CMK (cell line): Measurements from ENCODE around the gene CTIF.

Source experiments
- DNase-seq: peaks from one replicate; pipeline ENCODE4 v3.0.0-alpha.2; 2010; ENCODE audit warnings: low read depth

CTIF gene

DNA sequence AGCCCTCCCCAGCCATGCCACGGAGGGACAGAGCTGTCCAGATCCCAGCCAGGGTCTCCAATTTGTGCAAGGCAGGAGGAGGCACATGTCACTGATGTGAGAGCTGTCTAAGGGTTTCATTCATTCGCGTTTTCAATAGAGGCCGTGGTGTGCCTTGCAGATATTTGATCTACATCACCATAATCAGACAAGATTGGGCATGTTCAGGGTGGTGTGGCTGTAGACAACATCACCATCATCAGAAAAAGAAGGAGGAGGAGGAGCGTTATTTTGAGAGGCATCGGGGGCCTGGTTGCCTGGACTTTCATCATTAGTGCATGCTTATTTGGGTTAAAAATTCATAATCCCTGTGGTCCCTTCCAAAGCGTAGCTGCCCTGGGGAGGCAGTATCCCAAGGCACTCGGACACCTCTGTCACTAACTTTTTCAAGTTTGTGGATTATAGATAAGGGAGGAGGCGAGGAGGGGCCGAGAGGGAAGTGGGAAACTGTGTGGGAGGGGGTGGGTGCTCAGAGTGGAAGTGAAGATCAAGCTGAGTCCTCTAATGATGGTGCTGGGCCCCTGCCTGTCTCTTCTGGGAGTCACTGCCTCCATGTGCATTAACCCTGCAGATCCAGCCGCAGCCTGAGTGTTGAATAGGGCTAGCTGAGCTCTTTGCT, 194.1 kb downstream of the CTIF start:
- no peak for DNase-seq

DNA sequence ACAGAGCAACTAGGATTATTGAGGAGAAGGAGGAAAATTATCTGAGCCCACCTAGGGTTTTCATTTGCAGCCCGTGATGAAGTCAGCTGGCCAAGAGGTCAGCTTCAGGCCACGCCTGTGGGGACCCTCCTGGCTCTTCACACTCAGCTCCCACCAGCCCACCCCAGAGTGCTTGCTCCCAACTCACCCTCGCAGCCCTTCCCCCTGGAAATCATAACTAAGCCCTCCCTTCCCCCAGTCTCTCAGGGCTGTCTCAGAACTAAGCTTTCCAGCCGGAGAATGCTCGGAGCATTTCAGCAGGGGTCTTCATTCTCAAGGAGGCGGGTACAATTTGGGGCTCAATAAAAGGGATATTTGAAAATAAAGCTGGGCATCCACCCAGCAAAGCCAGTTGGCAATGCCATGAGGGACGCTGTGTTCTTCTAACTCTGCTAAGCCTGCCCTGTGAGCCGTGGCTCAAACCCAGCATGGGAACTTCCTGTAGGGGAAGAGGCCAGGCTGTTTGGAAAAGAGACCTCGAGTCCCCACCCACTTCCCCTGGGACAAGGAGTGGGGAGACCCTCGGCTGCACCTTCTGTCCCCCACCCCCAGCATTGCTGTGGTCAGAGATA, 194.9 kb downstream of the CTIF start:
- DNase-seq, result no peak

DNA sequence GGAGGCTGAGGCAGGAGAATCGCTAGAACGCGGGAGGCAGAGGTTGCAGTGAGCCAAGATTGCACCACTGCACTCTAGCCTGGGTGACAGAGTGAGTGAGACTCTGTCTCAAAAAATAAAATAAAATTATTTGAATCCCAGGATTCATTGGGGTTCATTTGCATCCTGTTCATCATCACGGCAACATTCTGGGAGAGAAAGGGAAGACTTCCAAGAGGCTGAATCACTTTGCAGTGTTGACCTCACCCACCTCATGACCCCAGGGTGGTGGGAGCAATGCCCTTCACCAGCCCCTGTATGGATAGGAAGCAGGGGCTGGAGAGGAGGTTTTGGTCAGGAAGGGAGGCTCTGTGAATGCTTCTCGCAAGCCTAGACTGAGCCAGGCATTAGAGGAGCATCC, 195.6 kb downstream of the CTIF start:
- no peak for DNase-seq

DNA sequence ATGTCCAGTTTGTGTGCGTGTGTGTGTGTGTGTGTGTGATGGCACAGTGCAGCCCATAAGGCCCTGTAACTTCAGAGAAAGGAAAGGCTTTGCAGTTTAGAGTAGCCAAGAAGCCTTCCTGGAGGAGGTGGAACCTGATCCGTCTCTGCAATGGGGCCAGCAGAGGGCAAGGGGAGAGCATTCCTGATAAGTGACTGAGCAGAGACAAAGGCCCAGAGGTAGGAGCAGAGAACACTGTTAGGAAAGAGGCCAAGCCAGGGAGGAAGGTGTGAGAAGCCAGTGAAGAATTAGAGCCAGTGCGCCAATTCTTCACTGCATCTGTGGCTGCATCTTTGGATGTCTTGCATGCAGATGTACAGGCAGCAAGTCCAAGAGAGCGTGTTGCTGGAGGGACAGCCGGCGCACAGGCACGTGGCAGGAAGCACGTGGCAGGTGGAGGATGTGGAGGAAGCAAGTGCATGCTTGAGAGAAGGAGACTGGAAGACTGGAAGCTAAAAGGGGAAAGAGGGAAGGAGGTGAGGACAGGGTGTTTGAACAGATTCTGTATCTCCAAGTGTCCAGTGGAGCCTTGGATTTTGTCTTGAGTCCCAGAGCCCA, 196.3 kb downstream of the CTIF start:
- DNase-seq, result no peak

DNA sequence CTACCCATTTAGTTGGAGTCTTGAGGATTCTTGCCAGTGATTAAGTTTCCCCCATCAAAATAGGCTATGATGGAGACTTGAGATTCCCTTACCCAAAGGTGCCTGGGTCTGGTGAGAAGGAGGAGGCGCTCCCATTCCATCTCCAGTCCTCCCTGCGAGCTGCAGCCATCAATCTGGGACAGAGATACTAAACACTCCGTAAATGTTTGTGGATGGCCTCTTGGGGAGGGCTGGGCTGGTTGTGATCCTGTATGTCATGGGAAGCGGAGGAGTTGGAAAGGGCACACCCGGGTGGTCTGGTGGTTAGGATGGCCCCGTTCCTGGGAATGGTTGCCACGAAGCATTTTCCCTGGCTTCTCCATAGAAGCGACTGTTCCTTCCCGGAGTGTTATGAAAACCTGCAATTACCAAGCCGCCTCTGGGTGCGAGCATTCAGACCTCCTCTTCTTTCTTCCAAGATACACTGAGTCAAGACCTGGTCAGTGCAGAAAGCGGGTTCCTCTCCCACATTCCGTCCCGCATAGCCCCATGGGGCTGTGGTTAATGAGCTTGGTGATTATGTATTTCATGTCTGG, 196.9 kb downstream of the CTIF start:
- DNase-seq, result no peak

DNA sequence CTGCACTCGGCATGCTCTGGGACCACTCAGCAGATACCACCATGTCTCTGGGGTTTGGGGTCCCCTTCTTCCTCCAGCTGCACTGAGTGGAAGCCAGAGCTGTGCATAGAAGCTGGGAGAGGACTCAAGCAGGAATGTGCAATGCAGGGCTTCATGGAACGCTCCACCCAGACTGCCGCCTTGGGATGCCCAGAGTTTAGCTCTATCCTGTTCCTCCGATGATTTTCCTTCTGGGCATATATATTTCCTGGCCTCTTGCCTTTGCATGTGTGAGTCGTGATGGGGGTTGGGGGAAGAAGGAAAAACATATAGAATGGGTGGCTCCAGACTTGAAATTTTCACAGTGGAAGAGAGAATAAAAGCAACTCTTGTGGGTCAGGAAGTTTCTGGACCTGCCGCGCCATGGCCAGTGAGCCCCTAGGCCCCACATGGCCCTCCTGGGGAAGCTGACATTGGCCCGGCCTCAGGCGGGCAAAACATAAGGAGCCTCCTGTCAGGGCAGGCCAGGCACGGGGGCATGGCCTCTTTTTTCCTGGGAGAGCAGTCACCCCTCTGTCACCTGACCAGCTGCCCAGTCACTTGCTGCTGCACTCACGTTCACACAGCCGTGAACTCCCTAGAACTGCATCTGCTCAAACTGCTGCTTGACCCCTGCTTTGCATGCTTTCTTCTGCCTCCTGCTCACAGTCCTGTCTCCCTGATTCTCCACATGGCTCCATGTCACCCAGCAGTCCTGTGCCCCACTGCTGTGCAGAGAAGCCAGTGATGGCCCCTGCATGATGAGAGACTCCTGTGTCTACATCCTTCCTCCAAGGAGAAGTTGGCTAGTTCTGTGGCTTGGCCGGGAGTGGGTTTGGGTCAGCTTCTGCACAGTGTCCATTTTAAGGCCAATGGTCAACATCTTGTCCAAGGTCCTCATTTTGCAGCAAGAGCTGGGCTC, 197.8 kb downstream of the CTIF start:
- no peak for DNase-seq

DNA sequence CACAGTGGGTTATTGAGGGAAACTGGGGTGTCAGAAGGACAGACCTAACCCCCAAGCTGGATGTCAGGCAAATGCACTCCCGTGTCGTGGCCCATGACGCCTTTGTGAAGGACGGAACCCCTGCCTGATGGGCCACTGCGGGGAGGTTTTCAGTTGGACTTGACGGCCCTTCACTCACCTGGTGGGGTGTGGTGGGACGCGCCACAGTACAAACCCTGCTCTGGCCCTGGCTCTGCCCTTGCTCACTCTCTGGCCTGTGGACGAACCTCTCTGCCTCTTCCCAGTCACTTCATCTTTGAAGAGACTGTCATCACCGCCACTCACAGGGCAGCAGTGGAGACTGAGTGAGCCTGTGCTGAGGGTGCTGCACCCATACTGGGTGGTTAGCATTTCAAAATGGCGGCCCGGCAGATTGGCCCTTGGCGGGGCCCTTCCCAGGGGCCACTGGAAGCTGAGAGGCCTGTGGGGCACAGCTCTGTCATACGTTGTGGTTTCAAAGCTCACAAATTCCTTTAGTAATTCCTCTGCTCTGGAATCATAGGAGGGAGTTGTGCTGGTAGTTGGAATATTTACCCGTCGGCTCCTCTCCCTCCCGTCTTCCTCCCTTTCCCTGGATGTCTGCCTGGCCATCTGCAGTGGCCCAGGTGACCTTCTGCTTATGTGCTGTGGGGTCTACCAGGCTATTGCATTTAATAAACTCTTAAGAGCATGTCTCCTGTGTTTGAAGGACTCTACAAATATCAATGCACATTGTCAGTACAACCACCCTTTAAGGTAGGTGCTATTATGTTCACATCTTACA, 200.6 kb downstream of the CTIF start:
- no peak for DNase-seq

DNA sequence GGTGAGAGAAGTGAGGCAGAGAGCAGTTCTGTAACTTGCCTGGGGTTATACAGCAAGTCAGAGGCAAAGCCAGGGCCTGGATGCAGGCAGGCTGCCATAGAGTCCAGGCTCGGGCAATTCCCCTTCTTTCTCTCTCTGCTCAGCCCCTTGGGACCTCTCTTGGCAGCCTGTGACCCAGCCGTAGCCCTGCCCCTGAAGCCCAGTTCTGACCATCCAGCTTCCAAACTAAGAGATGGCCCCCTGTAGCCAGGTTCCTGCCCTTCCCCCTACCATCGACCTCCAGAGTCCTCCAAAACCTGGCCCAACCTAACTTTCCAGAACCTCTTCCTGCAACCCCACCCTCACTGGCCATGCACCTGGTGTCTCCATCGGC, 201.2 kb downstream of the CTIF start:
- no peak for DNase-seq

DNA sequence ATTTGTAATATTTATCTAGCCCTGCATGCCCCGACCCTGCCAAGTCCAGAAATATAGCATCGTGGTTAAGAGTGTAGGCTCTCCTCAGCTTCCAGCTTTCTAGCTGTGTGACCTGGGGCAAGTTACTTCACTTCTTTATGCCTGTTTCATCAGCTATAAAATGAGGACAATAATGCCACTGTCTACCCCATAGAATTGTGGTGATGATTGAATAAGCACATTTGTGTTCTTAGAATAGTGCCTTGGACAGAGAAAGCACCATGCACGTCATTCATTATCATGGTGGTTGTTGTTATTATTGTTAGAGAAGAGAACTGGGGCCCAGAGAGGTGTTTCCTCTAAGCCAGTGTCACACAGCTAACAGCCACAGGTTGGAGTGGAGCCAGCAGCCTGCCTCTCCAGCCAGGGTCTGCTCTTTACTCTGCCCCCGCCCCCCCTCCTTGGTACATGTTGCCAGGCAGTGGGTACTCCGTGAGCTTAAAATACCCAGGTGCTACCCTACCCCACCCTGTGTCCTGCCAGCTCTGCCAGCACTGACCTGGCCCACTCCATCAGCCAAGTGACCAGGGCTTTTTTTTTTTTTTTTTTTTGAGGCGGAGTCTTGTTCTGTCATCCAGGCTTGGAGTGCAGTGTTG, 202.1 kb downstream of the CTIF start:
- no peak for DNase-seq

DNA sequence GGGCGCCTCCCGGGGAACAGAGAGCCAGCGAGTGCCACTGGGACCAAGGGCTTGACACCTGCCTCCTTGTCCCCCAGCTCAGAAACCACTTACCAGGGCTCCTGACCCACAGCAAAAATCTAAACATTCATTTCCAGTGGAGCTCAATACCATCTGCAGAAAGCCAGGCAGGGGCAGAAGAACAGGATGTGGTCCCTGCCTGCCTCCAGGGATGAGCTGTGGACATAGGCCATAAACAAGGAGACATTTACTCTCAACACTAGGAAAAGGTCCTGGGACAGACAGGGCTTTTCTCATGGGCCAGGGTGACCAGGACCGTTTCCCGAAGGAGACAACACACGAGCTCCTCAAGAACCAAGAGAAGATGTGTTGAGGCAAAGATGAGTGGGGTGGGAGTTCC, 203.0 kb downstream of the CTIF start:
- DNase-seq, result no peak

DNA sequence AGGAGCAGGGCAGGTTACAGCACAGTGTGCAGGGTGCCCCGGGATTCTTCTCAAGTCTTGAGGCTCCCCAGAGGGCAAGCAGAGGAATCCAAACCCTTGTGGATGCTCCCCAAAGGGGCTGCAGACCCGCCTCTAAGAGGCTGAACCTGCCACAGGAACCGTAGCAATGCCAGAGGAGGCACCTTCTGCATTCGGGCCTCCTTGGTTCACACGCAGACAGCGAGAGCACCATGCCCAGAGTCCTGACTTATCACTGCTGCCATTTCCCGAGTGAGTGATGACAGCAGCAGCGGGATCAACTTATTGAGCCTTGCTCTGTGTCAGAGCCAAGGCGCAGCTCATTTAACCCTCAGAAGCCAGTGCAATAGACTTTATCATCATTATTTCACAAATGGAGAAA, 203.5 kb downstream of the CTIF start:
- no peak for DNase-seq

DNA sequence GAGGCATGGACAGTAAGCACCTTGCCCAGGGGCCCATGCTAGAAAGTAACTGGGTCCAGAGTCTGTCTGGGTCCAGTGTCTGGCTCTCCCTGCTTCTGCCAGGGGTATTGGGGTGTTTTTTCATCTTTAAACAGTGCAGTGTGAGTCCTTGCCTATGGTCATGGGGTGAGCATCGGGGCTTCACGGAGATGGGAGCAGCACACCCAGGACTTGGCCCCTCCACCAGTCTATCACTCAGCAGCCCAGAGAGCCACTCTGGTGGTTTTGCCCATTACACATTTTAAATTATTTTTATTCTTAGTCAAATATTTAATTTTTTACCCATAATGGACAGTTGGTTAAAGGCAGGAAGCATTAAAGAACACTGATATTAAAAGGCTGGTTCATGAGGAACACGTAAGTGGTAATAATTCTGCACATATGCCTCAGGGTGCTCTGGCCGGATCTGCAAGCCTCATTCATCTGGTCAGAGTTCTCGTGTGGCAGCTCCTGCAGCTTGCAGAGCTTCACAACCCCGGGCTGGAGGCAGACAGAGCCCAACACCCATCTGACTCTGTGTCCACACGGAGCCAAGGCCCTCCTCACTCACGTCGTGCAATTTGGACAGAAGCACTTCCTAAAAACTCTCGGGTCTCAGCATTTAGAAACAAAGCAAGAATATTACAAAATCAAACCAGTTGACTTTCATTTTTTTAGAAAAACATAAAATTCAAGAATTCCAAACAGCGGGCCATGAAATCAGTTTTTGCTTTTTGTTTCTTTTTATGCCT, 204.1 kb downstream of the CTIF start:
- DNase-seq, result no peak

DNA sequence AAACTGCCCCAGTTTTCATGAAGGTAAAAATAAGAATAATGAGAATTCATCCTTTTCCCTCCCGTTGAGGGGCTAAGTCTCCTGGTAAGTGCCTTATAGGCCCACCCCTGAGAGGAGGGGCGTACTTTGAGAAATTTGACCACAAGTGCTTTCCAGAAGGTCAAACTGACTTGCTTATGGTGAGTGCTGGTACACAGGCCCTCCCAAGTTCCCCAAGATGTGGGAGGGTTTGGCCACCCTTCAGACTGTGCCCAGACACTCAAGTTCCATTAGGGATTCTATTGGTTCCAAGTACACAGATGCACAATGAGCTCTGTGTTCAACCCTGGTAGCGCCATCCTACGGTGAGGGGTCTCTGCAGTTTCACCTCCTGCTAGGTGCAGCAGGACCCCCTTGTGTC, 205.1 kb downstream of the CTIF start:
- DNase-seq, result no peak

DNA sequence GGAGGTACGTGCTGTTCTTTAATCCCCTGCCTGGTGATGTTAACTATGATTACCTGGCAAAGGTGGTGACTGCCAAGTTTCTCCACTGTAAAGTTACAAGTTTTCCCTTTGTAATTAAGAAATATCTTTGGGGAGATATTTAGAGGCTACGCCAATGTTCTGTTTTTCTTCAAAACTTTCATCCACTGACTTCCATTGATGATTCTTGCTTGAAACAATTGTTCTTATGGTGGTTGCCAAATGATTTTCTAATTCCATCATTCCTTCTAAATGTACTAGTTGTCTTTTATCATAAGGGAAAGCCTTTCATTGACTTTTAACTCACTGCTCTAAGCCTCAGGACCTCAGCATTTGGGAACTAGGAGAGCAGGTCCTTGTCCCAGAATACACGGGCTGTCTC, 206.5 kb downstream of the CTIF start:
- no peak for DNase-seq

DNA sequence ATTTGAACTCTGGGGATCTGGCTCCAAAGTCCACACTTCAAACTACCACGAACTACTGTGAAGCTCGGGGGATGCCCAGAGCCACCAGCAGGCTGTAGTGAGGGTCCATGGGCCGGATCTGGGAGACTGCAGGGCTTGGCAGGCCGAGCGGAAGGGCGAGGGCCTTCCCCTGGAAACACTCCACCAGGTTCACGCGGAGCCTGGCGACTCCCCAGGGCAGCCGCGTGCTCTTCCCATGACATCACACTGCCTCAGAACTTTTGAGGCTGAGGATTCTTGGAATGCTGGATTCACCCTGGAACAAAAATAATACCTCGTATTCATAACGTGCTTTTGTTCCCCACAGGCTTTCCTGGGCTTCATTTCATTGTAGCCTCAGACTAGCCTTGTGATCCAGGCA, 210.9 kb downstream of the CTIF start:
- no peak for DNase-seq

DNA sequence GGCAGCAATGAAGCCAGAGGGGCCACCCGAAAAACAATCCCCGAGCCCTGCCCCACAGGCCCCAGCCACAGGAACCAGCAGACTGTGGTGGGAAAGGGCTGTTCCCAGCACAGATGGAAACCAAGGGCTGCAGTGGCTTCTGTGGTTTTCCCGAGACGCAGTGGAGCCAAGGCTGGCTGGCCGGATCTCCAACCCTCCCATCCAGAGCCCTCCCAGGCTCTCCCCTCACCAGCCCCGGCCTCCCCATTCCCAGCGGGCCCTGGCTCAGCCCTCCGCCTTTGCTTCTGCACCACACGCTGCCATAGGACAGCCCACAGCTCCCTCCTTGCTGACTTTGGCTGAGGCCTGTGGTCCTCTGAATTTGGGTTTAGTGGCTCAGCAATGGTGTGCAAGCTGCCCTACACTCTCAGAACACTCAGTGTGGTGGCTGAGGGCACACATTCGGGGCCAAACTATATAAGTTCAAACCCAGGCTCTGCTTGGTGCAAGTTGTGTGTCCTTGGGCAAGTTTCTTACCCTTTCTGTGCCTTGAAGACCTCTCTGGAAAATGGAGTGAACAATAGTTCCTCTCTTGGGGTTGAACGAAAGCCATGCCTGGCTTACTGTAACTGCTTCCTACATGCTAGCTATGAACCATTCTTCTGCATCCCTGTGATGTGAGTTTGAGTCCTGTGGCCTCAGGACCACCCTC, 211.8 kb downstream of the CTIF start:
- no peak for DNase-seq

DNA sequence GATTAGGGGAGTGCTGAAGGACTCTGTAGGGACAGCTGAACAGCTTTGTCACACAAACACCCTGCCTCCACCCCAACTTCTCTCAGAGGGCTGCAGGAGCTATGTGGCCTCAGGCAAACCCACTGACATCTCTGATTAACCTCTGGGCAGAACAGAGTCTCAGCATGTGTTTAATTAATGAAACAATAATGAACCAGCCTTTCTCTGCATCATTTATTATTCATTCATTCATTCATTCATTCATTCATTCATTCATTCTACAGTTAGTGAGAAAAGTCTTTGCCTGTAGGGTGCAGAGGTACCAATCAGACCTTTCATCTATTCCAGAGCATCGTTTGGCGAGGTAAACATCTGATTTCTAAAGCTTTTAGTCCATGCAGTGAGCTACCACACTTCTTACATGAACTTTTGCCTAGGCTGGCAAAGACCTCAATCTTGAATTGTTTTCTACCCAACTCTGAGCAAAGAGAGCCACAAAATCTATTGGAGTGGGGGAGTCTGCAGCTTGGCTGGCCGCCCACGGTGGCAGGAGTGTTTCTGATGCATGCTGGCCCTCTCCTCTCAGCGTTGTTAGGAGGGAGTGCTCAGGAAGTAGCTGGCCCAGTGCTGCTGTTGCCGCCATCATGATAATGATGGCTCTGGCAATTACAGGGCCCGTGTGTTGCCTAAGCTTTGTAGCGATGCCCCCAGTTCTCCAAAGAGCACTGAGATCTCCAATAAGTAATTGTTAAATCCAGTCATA, 213.1 kb downstream of the CTIF start:
- DNase-seq, result no peak

DNA sequence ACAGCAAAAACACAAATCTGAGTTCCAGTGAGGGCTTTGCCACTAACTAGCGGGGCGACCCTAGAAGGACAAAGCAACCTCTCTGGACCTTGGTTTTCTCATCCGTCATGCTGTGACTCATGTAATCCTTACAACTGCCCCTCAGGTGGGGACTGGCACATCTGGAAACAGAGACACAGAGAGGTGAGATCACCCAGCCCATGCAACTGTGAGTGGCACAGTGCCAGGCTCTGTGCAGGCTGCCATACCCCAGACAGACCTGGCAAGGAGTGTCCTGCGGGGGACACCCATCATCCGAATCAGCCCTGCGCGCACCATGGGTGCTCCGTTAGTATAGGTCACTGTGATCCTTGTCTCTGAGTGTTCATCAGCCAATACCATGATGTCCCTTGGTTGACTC, 213.6 kb downstream of the CTIF start:
- DNase-seq, result no peak

DNA sequence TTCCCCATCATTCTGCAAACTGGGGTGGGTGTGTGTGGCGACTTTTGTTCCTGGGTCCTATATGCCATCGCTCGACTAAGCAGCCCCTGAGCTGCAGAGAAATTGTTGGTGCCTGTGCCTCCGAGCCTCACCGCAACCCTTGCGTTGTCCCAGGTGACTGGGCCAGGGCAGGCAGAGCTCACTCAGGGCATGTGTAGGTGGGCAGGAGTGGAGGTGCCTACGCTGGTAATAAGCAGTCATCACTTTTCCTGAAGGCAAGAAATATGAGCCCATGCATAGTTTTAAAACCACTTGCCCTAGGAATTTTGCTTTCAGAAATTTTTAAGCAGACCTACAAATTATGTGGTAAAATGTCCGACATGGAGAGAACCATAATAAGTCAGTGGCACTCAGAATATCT, 214.1 kb downstream of the CTIF start:
- DNase-seq, result no peak
